HL-60/S4 (cell line): Measurements from ENCODE around the gene LRMDA.

ENCODE experiments used
- in situ Hi-C: fragments of 300-500 bp; cut with MboI; formaldehyde crosslinking; loops from 2 replicates; pipeline ENCODE4 v1.14.3; 2022; ENCODE audit warnings: low sequenced_read_pairs

LRMDA gene

GRCh38 chr10:75568450-75569130 is 137.2 kb downstream of the LRMDA start:
- in situ Hi-C loops: no loop called here

GRCh38 chr10:75569506-75569905 is 138.1 kb downstream of the LRMDA start:
- in situ Hi-C loops: no loop called here

GRCh38 chr10:75572478-75572877 is 141.1 kb downstream of the LRMDA start:
- in situ Hi-C loops: no loop called here

GRCh38 chr10:75575940-75576339 is 144.5 kb downstream of the LRMDA start:
- in situ Hi-C loops: no loop called here

GRCh38 chr10:75582102-75582501 is 150.7 kb downstream of the LRMDA start:
- in situ Hi-C loops: no loop called here

GRCh38 chr10:75585294-75585693 is 153.9 kb downstream of the LRMDA start:
- in situ Hi-C loops: no loop called here

- in situ Hi-C loops: no loop called here
Measured at GRCh38 chr10:75586814-75587213, 155.4 kb downstream of the LRMDA start.

GRCh38 chr10:75588031-75588430 is 156.6 kb downstream of the LRMDA start:
- in situ Hi-C loops: no loop called here

GRCh38 chr10:75589895-75590654 is 158.7 kb downstream of the LRMDA start:
- in situ Hi-C loops: no loop called here

GRCh38 chr10:75592151-75592787 is 160.8 kb downstream of the LRMDA start:
- in situ Hi-C loops: no loop called here

- in situ Hi-C loops: no loop called here
Measured at GRCh38 chr10:75592791-75593643, 161.6 kb downstream of the LRMDA start.

- in situ Hi-C loops: no loop called here
Measured at GRCh38 chr10:75593692-75594556, 162.5 kb downstream of the LRMDA start.

- in situ Hi-C loops: no loop called here
Measured at GRCh38 chr10:75596930-75597620, 165.7 kb downstream of the LRMDA start.

- in situ Hi-C loops: no loop called here
Measured at GRCh38 chr10:75597773-75598440, 166.5 kb downstream of the LRMDA start.

- in situ Hi-C loops: no loop called here
Measured at GRCh38 chr10:75598998-75599397, 167.6 kb downstream of the LRMDA start.

- in situ Hi-C loops: no loop called here
Measured at GRCh38 chr10:75599875-75600648, 168.6 kb downstream of the LRMDA start.

- in situ Hi-C loops: no loop called here
Measured at GRCh38 chr10:75600833-75601232, 169.4 kb downstream of the LRMDA start.

- in situ Hi-C loops: no loop called here
Measured at GRCh38 chr10:75602341-75602740, 170.9 kb downstream of the LRMDA start.
